ENCODE results near the gene TFEC.

- TF ChIP-seq CTCF (IDR thresholded peaks at IDR 0.05; ENCODE audit: insufficient read depth, low read length), result no peak
- no peak for TF ChIP-seq REST (IDR thresholded peaks at IDR 0.05; ENCODE audit: insufficient replicate concordance, low read depth)
- TF ChIP-seq POLR2AphosphoS5 (IDR thresholded peaks at IDR 0.05; ENCODE audit: low read depth), result no peak
- TF ChIP-seq GABPA (IDR thresholded peaks at IDR 0.05; ENCODE audit: low read depth), result no peak
- no peak for TF ChIP-seq SPI1 (IDR thresholded peaks at IDR 0.05; ENCODE audit: borderline replicate concordance, low read depth)
These were observed 1.8 kb downstream of the TFEC start for GRCh38 chr7:116028787-116029186.

Data from HL-60 (cell line).